ENCODE measurements around the gene GEMIN7. TPM values are rescaled to one million over a fixed set of nuclear protein-coding genes. Genes with fewer than 3 reads are reported as not detected.
A peak's percentile ranks its signal among the peaks of the same experiment; 100 is the strongest.

Gene GEMIN7
- total and polyA plus RNA-seq, 11 donors: 11.4 to 40.8 (median 17.2) TPM

- DNase-seq (no peak), ATAC-seq (no peak)
- H3K4me1 ChIP-seq: peaks cover 3 to 94% (median 73%) of the 10 kb centered on the region in 12 donors
- H3K27ac ChIP-seq: peak overlapping the region in 6 of 12 donors; percentile 3 to 67 (median 31)
- TF ChIP-seq CTCF (IDR thresholded peaks at IDR 0.05): no peak
- no peak for TF ChIP-seq POLR2A (IDR thresholded peaks at IDR 0.05)
- no peaks in the 10 kb centered on the region for H3K9me3 ChIP-seq
- no peaks in the 10 kb centered on the region for H3K27me3 ChIP-seq
- intact Hi-C loops (cut with DNase I): loop anchor here in 1 of 10 donors (10.0 kb wide), 1 partner anchor 145 kb away; the partner anchor contains the start of gene EXOC3L2
- H3K36me3 ChIP-seq: no peaks in the 10 kb centered on the region
- WGBS, 4 donors: 76 to 95% (median 86%) methylated on average over 3 of the region's 3 CpGs
- H3K4me3 ChIP-seq: no peak overlapping the region
Measured at GRCh38 chr19:45100201-45100600, 21.1 kb downstream of the GEMIN7 start.

DNA sequence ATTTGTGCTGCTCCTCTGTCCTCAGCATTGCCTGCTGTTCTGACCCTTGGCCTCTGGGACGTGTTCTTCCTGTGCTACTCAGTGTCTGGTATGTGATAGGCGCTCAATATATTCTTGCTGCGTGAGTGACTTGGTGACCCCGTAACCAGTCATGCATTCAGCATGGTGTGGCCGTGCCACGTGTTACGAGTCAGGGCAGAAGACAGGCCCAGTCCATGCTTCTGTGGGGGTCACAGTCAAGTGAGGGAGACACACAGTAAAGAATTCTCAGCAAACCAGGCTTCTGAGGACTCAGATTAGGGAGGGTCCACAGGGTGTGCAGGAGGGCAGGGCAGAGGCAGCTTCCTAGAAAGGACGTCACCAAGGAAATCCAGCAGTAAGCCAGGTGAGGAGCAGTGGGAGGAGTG lies 21.8 kb downstream of the GEMIN7 start:
- Histone ChIP-seq H3K9me3 (no peaks in the 10 kb centered on the region), H3K4me1 (peaks cover 3 to 90% (median 67%) of the 10 kb centered on the region in 12 donors), H3K27ac (no peak overlapping the region), H3K4me3 (no peak overlapping the region), H3K27me3 (no peaks in the 10 kb centered on the region), H3K36me3 (no peaks in the 10 kb centered on the region)
- TF ChIP-seq CTCF (IDR thresholded peaks at IDR 0.05) (no peak), POLR2A (IDR thresholded peaks at IDR 0.05) (no peak)
- ATAC-seq (no peak), DNase-seq (no peak)
- intact Hi-C loops (cut with DNase I): loop anchor here in 1 of 10 donors (10.0 kb wide), 1 partner anchor 144 kb away; the partner anchor contains the start of gene EXOC3L2
- WGBS, 4 donors: 77 to 90% (median 85%) methylated on average over 8 of the region's 8 CpGs

DNA sequence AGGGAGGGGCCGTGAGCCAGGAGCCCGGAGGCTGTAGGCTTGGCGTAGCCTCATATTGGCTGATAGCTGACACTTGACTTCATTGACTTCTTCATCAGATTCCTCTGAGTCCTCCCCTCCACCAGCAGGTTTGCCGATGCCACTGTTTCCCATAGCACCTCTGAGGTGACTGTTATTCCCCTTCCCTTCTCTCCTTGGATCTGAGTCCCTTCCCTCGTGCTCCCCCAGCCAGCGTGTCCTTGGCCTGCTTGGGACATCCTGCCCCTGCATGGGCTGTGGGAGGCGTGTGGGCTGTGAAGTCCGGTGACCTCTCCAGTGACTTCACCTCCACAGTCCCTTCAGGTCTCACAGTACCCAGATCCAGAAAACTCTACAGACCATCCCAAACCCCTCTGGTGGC lies 22.7 kb downstream of the GEMIN7 start:
- TF ChIP-seq POLR2A (IDR thresholded peaks at IDR 0.05): no peak
- ATAC-seq: no peak
- intact Hi-C loops (cut with DNase I): loop anchor here in 1 of 10 donors (10.0 kb wide), 1 partner anchor 143 kb away; the partner anchor contains the start of gene EXOC3L2
- DNase-seq: no peak
- no peaks in the 10 kb centered on the region for H3K27me3 ChIP-seq
- no peak overlapping the region for H3K27ac ChIP-seq
- H3K9me3 ChIP-seq: no peaks in the 10 kb centered on the region
- 81 to 88% (median 85%) methylated on average over 8 of the region's 8 CpGs for WGBS, 4 donors
- H3K4me3 ChIP-seq: no peak overlapping the region
- no peaks in the 10 kb centered on the region for H3K36me3 ChIP-seq
- peaks cover 3 to 80% (median 60%) of the 10 kb centered on the region in 12 donors for H3K4me1 ChIP-seq

DNA sequence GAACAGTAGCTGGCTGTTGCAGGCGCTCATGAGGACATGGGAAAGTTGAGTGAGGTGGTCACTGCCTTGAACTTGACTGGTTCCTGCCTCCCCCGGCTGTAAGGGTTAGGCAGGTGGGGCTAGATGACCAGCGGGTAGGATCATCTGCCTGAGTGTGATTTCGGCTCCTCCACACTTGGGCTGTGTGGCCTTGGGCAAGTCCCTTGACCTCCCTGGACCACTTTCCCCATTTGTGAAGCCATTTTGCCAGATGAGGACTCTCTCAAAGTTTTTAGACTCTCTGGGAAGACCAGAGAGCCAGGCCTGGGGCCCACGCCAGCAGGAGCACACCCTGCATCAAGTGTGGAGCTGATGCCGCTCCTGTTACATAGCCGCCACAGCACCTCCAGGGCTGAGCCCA lies 23.4 kb downstream of the GEMIN7 start:
- no peak for DNase-seq
- 92 to 96% (median 96%) methylated on average over 5 to 7 of the region's 7 CpGs for WGBS, 4 donors
- H3K27me3 ChIP-seq: no peaks in the 10 kb centered on the region
- H3K4me1 ChIP-seq: peaks cover 3 to 74% (median 55%) of the 10 kb centered on the region in 12 donors
- intact Hi-C loops (cut with DNase I): loop anchor here in 1 of 10 donors (10.0 kb wide), 1 partner anchor 142 kb away; the partner anchor contains the start of gene EXOC3L2
- H3K27ac ChIP-seq: peak overlapping the region in 3 of 12 donors; percentile 51 to 56 (median 52)
- peak overlapping the region in 1 of 12 donors; percentile 46 for H3K4me3 ChIP-seq
- ATAC-seq: no peak
- no peak for TF ChIP-seq CTCF (IDR thresholded peaks at IDR 0.05)
- no peak for TF ChIP-seq POLR2A (IDR thresholded peaks at IDR 0.05)
- no peaks in the 10 kb centered on the region for H3K36me3 ChIP-seq
- H3K9me3 ChIP-seq: no peaks in the 10 kb centered on the region

Measured in heart left ventricle (tissue), 16 donors.